HG03108 (cell line): ENCODE results near the gene ESF1.

Source experiments
- ATAC-seq: cut with Tn5 transposase; IDR thresholded peaks from one replicate; pipeline ENCODE4 v1.9.1; 2021; ENCODE audit warnings: moderate library complexity; ENCODE audit not compliant: unreplicated experiment

Gene ESF1

DNA sequence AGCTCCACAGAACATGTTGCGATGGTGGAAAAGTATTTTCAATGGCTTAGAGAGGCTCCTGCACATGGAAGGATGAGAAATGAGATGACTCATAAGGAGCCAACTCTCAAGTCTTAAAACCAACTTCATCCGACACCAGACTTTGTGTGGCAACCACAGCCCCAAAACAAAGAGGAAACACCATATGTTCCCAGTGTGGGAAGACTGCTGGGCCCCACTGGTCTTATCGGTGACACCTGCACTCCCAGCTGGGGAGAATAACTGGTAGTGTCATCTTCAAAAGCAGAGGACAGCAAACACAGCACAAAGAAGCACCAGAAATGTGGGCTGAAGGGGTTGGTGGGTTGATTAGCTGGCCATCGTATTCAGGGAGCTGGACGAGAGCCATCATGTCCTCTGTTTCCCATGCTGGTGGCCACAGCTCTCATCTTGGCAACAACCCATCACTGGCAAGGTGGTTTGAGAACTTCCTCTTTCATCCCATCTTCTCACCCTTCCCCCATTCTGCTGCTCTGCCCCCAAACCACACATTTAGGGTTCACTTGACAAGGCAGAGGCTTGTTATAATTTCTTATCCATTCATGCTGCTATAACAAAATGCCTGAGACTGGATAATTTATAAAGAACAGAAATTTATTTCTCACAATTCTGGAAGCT, 100.0 kb downstream of the ESF1 start:
- ATAC-seq = peak; percentile 67

DNA sequence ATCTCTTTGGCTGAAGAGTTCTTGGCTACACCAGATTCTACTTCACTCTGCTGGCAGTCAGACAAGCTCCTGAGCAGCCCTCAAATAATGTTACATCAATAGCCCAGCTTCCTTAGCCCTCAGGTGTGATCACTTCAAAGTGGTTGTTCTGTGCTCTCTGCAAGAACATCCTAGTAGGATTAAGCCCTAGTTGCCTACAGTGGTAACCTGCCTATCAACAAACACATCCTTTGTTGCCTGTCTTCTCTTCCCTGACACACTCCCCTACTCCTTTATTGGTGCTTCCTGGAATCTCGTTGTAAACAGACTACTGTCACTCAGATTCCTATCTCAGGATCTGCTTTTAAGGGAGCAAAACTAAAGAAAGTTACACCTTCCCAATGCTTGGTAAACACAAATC, 100.9 kb downstream of the ESF1 start:
- no peak for ATAC-seq

DNA sequence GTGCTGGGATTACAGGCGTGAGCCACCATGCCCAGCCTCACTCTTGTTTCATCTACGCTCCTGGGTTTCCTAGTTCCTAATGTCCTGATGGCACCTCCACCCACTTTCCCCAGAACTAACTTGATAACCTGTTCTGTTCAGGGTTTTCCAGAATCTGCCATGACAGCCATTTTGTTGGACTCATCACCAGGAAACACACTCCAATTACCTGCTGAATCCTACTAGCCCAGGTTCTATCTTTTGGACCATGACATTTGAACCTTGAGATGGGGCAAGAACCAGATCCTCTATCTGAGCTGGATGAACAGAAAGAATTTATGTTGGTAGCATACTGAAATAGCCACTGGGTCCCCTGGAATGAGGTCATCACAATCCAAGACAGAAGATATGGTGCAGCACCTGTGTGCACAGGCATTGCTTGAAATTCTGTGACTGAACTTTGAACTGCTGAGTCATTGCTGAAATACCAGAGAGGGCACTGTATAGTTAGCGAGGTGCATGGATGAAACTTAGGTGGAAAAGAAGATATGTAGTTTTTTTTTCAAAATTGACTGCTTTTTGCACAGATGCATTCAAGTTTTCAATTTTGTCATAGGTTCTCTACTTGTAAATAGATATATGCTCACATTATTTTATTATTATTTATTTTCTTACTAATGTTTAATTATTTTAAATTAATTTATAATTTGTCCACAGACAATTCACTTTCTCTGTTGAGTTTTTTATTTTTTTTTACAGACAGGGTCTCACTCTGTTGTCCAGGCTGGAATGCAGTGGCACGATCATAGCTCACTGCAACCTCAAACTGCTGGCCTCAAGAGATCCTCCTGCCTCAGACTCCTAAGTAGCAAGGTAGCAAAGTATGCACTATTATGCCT, 103.2 kb downstream of the ESF1 start:
- ATAC-seq = peak; percentile 66

DNA sequence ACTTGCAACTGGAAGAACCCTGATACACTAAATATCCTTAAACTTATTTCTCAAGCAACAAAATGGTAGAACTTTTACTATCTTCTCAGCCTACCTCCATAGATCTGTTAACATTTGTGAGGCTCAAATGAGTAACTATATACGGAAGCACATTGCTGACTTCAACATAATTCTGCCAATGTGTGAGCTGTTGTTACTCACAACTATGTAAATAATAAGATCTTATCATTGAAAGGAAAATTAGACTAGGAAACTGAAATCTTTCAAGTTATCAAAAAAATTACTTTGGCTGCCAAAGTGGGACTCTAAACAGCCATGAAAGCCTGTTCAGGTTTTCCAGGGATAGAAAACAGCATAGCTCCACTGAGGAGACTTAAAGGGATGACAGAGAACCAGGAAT, 105.8 kb downstream of the ESF1 start:
- no peak for ATAC-seq

DNA sequence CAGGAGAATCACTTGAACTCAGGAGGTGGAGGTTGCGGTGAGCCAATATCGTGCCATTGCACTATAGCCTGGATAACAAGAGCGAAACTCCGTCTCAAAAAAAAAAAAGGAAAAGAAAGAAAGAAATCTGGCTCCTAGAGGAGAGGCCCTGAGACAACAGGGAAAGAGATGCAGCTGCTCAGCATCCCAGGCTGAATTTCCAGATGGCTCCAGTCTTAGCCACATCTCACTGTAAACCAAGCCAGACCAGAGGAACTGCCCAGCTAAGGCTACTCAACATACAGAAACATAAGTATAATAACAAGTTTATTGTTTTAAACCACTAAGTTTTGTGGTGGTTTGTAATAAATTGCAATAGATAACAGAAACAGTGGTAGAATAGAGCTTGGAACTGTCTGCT, 107.5 kb downstream of the ESF1 start:
- no peak for ATAC-seq

DNA sequence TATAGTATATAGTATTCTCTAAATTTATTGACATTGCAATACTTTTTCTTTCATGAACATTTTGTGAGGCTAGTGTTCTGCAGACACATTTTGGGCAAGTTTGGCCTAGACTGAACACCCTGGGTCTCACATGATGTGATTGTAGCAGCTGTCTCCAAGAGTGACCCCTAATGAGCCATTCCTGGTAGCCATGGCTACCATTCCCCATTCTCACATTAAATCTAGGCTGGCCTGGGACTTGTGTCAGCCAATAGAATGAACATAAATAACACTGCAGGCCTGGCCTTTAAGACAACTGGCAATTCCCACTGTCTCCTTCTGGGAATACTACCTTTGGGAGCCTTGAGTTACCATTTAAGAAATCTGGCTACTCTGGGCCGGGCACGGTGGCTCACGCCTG, 108.0 kb downstream of the ESF1 start:
- ATAC-seq = no peak

DNA sequence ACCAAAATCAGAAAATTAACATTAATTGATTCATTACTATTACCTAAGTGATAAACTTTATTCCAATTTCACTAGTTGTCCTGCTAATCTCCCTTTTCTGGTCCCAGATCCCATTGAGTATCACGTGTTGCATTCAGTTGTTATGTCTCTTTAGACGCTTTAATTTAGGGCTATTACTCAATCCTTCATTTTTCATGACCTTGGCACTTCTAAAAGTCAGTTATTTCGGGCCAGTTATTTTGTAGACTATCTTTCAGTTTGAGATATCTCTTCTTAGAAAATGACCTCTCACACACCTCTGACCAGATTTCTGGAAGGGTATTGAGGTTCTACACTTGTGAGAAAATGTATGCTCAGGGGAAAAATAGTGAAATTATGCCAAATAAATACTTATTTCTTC, 112.0 kb downstream of the ESF1 start:
- ATAC-seq = no peak

DNA sequence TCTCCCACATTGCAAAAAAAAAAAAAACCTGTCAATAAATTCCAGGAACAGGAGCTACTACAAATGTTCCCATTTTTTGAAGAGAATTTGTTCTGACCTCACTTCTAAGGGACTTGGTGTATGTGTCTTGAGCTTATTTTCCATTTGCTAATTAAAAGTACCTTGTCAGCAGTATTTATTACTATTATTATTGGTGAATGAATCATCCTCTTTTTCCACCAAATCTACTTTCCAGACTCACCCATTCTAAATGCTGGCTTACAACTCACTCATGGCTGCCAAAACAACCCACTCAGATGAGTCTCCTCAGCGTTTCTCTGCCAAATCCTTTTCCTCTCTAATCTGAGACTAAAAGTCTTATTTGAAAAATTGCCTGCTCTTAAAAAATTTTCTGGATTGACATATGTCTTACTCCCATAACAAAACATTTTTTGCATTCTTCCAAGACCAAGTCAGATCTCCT, 112.8 kb downstream of the ESF1 start:
- no peak for ATAC-seq

DNA sequence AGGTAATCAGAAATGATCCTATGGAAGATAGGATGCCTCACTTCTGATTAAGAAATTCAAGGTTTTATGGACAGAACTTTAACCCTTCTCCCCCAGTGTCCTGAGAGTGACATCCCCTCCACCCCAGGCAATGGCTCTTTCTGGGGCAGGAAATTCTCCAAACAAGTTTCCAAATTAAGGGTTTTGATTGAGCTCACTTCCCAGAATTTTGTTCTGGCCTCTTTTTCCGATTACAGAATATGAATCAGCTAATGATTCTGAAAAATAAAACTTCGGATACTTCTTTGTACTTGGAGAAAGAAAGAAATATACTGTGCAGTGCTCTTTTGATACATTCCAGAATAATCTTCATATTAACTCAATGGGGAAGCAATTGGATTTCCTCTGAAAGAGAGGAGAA, 113.2 kb downstream of the ESF1 start:
- ATAC-seq = no peak

DNA sequence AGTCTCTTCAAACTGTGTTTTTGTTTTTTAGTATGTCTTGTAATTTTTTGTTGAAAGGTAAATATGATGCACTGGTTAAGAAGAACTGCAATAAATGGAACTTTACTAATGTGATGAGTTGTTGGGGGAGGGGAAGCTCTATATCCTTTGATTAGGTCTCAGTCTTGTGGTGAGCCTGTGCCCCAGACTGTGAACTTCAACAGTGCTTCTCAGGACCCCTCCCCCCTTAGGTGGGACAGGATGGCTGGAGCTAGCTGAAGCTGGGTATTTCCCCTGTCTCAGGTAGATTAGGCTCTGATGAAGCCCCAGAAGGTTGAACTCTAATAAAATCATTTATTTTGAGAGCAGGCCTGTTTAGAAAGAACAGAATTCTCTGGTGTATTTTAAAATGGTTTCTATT, 114.6 kb downstream of the ESF1 start:
- no peak for ATAC-seq

DNA sequence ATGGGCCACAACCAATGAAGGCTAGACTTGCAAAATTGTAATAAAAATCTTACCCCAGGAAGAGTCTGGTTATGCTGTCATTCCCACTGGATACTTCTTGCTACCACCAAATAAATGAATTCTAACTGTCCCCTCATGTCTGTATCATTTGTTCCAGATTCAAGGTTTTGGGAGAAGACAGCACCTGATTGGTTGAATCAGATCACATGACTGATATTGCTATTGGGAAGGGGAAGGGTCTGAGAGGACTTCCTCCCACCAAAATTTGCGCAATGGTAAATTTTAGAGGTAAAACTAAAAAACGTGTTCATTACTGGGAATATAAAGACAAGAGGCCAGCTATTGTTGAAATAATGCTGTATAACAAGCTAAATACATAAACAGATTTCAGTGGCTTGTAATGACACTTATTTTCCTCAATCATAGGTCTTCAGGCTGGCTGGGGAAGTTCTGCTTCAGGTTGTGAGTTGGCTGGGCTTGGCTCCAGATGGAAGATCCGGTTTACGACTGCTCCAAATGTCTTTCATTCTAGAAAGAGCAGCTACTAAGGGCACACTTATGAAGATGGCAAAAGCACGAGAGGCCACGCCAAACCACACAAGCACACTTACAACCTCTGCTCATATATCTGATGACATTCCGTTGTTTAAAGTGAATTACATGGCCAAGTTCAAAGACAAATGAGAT, 118.9 kb downstream of the ESF1 start:
- no peak for ATAC-seq
